ENCODE measurements around the gene ZCCHC17.

Gene ZCCHC17

DNA sequence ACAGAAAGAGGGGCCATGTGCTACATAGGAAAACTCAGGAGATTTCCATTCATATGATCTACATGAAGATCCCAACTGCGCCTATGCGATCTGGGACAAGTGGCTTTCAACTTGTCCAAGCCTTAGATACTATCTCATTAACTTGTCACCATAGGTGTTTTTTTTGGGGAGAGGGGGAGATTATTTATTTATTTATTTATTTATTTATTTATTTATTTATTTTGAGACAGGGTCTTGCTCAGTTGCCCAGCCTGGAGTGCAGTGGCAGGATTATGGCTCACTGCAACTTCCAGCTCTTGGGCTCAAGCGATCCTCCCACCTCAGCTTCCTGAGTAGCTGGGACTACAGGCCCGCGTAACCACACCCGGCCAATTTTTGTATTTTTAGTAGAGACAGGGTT, 64.8 kb downstream of the ZCCHC17 start:
- TF ChIP-seq SPI1 (IDR thresholded peaks at IDR 0.05; ENCODE audit: borderline replicate concordance, low read depth): no peak
- no peak for TF ChIP-seq GABPA (IDR thresholded peaks at IDR 0.05; ENCODE audit: low read depth)
- no peak for TF ChIP-seq POLR2AphosphoS5 (IDR thresholded peaks at IDR 0.05; ENCODE audit: low read depth)
- H3K27me3 ChIP-seq (ENCODE audit: insufficient read depth, poor library complexity, severe bottlenecking): no peaks in the 10 kb centered on the region
- no peak overlapping the region for H3K4me3 ChIP-seq (replicated peaks; ENCODE audit: insufficient read depth, low read length)
- no peak for DNase-seq (ENCODE audit: low read depth in 1 of 2, low spot score in 1 of 2)
- H3K27ac ChIP-seq (replicated peaks): no peak overlapping the region

DNA sequence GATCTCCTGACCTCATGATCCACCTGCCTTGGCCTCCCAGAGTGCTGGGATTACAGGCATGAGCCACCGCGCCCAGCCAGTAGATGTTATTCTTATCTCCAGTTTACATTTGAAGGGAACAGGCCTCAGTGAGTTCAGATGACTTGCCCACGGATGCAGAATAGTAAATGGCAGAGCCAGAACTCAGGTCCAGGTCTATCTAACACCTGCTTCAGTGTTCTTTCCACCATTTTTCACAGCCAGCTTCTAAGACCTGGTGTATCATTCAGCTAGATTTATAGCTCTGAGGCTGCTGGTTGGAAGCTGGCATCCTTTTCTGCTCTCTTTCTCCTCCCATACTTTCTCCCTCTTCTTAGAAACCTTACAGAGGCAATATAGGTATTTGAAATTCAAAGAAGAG, 65.2 kb downstream of the ZCCHC17 start:
- no peaks in the 10 kb centered on the region for H3K27me3 ChIP-seq (ENCODE audit: insufficient read depth, poor library complexity, severe bottlenecking)
- H3K4me3 ChIP-seq (replicated peaks; ENCODE audit: insufficient read depth, low read length): no peak overlapping the region
- DNase-seq (ENCODE audit: low read depth in 1 of 2, low spot score in 1 of 2): no peak
- no peak for TF ChIP-seq SPI1 (IDR thresholded peaks at IDR 0.05; ENCODE audit: borderline replicate concordance, low read depth)
- no peak for TF ChIP-seq GABPA (IDR thresholded peaks at IDR 0.05; ENCODE audit: low read depth)
- TF ChIP-seq, protein P1, sequence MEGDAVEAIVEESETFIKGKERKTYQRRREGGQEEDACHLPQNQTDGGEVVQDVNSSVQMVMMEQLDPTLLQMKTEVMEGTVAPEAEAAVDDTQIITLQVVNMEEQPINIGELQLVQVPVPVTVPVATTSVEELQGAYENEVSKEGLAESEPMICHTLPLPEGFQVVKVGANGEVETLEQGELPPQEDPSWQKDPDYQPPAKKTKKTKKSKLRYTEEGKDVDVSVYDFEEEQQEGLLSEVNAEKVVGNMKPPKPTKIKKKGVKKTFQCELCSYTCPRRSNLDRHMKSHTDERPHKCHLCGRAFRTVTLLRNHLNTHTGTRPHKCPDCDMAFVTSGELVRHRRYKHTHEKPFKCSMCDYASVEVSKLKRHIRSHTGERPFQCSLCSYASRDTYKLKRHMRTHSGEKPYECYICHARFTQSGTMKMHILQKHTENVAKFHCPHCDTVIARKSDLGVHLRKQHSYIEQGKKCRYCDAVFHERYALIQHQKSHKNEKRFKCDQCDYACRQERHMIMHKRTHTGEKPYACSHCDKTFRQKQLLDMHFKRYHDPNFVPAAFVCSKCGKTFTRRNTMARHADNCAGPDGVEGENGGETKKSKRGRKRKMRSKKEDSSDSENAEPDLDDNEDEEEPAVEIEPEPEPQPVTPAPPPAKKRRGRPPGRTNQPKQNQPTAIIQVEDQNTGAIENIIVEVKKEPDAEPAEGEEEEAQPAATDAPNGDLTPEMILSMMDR (IDR thresholded peaks at IDR 0.05; ENCODE audit: insufficient read depth, low read length): no peak
- no peak for TF ChIP-seq POLR2AphosphoS5 (IDR thresholded peaks at IDR 0.05; ENCODE audit: low read depth)
- TF ChIP-seq, protein P2, sequence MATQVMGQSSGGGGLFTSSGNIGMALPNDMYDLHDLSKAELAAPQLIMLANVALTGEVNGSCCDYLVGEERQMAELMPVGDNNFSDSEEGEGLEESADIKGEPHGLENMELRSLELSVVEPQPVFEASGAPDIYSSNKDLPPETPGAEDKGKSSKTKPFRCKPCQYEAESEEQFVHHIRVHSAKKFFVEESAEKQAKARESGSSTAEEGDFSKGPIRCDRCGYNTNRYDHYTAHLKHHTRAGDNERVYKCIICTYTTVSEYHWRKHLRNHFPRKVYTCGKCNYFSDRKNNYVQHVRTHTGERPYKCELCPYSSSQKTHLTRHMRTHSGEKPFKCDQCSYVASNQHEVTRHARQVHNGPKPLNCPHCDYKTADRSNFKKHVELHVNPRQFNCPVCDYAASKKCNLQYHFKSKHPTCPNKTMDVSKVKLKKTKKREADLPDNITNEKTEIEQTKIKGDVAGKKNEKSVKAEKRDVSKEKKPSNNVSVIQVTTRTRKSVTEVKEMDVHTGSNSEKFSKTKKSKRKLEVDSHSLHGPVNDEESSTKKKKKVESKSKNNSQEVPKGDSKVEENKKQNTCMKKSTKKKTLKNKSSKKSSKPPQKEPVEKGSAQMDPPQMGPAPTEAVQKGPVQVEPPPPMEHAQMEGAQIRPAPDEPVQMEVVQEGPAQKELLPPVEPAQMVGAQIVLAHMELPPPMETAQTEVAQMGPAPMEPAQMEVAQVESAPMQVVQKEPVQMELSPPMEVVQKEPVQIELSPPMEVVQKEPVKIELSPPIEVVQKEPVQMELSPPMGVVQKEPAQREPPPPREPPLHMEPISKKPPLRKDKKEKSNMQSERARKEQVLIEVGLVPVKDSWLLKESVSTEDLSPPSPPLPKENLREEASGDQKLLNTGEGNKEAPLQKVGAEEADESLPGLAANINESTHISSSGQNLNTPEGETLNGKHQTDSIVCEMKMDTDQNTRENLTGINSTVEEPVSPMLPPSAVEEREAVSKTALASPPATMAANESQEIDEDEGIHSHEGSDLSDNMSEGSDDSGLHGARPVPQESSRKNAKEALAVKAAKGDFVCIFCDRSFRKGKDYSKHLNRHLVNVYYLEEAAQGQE (IDR thresholded peaks at IDR 0.05; ENCODE audit: insufficient replicate concordance, low read depth): no peak
- no peak overlapping the region for H3K27ac ChIP-seq (replicated peaks)

DNA sequence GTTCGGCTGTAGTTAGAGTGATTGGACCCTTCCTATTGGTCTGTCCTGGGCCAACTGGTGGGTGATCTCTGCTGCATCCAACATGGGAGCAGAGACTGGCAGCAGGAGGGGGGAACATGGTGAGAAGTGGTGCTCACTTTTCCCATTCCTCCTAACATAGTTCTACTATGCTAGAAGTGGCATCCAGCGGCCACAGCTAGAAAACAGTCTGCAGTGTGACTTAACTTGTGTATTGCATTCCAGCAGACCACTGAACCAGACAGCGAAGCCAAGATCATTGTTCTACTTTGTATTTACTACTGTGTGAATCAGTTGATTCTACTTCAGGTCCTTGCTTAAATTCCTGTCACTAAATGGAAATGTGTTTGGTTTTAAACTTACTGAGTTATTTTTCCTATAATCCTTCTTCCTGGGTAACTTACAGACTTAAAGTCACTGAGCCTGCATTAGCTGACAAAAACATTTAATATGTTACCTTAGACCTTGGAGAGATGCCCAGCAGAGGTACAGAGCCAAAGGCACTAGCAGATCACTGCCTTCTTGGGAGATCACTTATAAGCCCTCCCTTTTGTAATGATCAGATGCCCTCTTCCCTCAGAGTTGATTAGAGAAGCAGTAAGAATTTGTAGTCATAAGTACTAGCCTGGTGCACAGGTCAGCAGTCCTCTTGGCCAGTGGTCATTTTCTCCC, 67.9 kb downstream of the ZCCHC17 start:
- no peak for DNase-seq (ENCODE audit: low read depth in 1 of 2, low spot score in 1 of 2)
- no peak overlapping the region for H3K27ac ChIP-seq (replicated peaks)
- no peak for TF ChIP-seq SPI1 (IDR thresholded peaks at IDR 0.05; ENCODE audit: borderline replicate concordance, low read depth)

DNA sequence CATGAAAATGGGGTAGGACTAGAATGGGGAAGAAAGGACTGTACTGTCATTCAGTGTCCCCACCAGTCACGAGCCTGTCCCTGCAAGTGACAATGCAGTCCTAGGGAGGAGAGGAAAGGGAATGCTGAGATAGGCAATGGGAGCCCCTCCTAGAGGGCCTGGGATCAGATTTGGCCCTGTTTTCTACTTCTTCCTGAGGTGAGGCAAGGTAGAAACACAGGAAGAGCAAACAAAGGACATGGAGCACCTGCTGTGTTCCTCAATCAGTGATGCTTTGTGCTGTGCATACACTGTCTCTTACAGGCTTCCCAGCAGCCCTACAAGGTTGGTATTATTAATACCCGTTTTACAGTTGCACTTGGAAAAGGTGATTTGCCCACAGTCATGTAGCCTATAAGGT, 70.0 kb downstream of the ZCCHC17 start:
- Histone ChIP-seq H3K4me3 (replicated peaks; ENCODE audit: insufficient read depth, low read length) (no peak overlapping the region), H3K27me3 (ENCODE audit: insufficient read depth, poor library complexity, severe bottlenecking) (no peaks in the 10 kb centered on the region), H3K27ac (replicated peaks) (no peak overlapping the region)
- TF ChIP-seq, protein P2 (IDR thresholded peaks at IDR 0.05; ENCODE audit: insufficient replicate concordance, low read depth): no peak
- TF ChIP-seq GABPA (IDR thresholded peaks at IDR 0.05; ENCODE audit: low read depth) (no peak), POLR2AphosphoS5 (IDR thresholded peaks at IDR 0.05; ENCODE audit: low read depth) (no peak), SPI1 (IDR thresholded peaks at IDR 0.05; ENCODE audit: borderline replicate concordance, low read depth) (no peak)
- TF ChIP-seq, protein P1 (IDR thresholded peaks at IDR 0.05; ENCODE audit: insufficient read depth, low read length): no peak
- no peak for DNase-seq (ENCODE audit: low read depth in 1 of 2, low spot score in 1 of 2)

More for the DNA sequence above, 67.9 kb downstream of the ZCCHC17 start:
- H3K27me3 ChIP-seq (ENCODE audit: insufficient read depth, poor library complexity, severe bottlenecking): no peaks in the 10 kb centered on the region
- no peak overlapping the region for H3K4me3 ChIP-seq (replicated peaks; ENCODE audit: insufficient read depth, low read length)

All from HL-60 (cell line).